IMR-90 (cell line): ENCODE measurements around the gene DPPA5. TPM values are rescaled to one million over a fixed set of nuclear protein-coding genes. Genes with fewer than 3 reads are reported as not detected.

ENCODE experiments used
- ATAC-seq: fragments of 200-7000 bp; cut with Tn5 transposase; 2 replicates; pipeline ENCODE4 v1.9.1; 2020; ENCODE audit warnings: low read depth, mild to moderate bottlenecking, moderate library complexity
- BruUV-seq: library from RNA; stranded (reverse); fragments of 400-500 nt; replicated peaks from 2 replicates; lab custom pipeline; 2021; lab: Mats Ljungman, UMichigan
- CTCF ChIA-PET: fragments of 300-600 bp; formaldehyde crosslinking; extraction: SDS; loops from one replicate; lab custom pipeline; 2021; ENCODE audit warnings: antibody characterized with exemption; lab: Yijun Ruan, JAX
- POLR2A ChIA-PET: fragments of 300-600 bp; sonication (Branson Sonifier 250); formaldehyde crosslinking; loops from one replicate; lab custom pipeline; 2022; ENCODE audit warnings: antibody characterized with exemption; ENCODE audit not compliant: unreplicated experiment; lab: Charles Lee
- DNase-seq: peaks from one replicate; pipeline ENCODE4 v3.0.0; 2013
- H2AFZ ChIP-seq: replicated peaks from 2 replicates; pipeline ENCODE3; 2013; ENCODE audit warnings: low read length, mild to moderate bottlenecking; ENCODE audit not compliant: poor library complexity
- H2AK5ac ChIP-seq: 2 replicates; pipeline ENCODE4 v1.6.1; 2013; ENCODE audit warnings: low read depth, low read length, inconsistent platforms
- H2AK9ac ChIP-seq: replicated peaks from 2 replicates; pipeline ENCODE3; 2013; ENCODE audit warnings: mild to moderate bottlenecking, low read depth, low read length, moderate library complexity; ENCODE audit not compliant: poor library complexity
- H2BK120ac ChIP-seq: 2 replicates; pipeline ENCODE4 v1.6.1; 2013; ENCODE audit warnings: low read depth, low read length, inconsistent platforms
- H2BK15ac ChIP-seq: 3 replicates; pipeline ENCODE4 v1.6.1; 2013; ENCODE audit warnings: low read depth, low read length, inconsistent platforms
- H2BK20ac ChIP-seq: 2 replicates; pipeline ENCODE4 v1.6.1; 2013; ENCODE audit warnings: low read depth, mild to moderate bottlenecking, inconsistent platforms, low read length, moderate library complexity
- H2BK5ac ChIP-seq: 2 replicates; pipeline ENCODE4 v1.6.1; 2013; ENCODE audit warnings: mild to moderate bottlenecking, low read depth, low read length, inconsistent platforms; ENCODE audit not compliant: poor library complexity, severe bottlenecking
- H3K14ac ChIP-seq: replicated peaks from 2 replicates; pipeline ENCODE4 v1.6.1; 2013; ENCODE audit warnings: low read depth, low read length, inconsistent platforms
- H3K18ac ChIP-seq: 2 replicates; pipeline ENCODE4 v1.6.1; 2013; ENCODE audit warnings: low read depth, low read length, control low read depth
- H3K23ac ChIP-seq: 2 replicates; pipeline ENCODE4 v1.6.1; 2013; ENCODE audit warnings: low read depth, low read length, inconsistent platforms
- H3K27ac ChIP-seq: 2 replicates; pipeline ENCODE4 v1.5.1; 2013; ENCODE audit warnings: mild to moderate bottlenecking, control low read depth, low read length; ENCODE audit not compliant: insufficient read depth
- H3K27me3 ChIP-seq: 2 replicates; pipeline ENCODE4 v1.6.1; 2013; ENCODE audit warnings: low read length; ENCODE audit not compliant: control insufficient read depth, insufficient read depth
- H3K36me3 ChIP-seq: 2 replicates; pipeline ENCODE4 v1.6.1; 2013; ENCODE audit warnings: low read length, mixed read lengths; ENCODE audit not compliant: control insufficient read depth, insufficient read depth
- H3K4ac ChIP-seq: 2 replicates; pipeline ENCODE4 v1.6.1; 2013; ENCODE audit warnings: low read depth, low read length, inconsistent platforms
- H3K4me1 ChIP-seq: 2 replicates; pipeline ENCODE4 v1.6.1; 2013; ENCODE audit warnings: low read length, mixed read lengths; ENCODE audit not compliant: control insufficient read depth, insufficient read depth
- H3K4me2 ChIP-seq: 2 replicates; pipeline ENCODE4 v1.6.1; 2013; ENCODE audit warnings: low read depth, mild to moderate bottlenecking, control low read depth, low read length, moderate library complexity
- H3K4me3 ChIP-seq: 2 replicates; pipeline ENCODE4 v1.5.1; 2013; ENCODE audit warnings: low read depth, mild to moderate bottlenecking, control low read depth, low read length, moderate library complexity; ENCODE audit not compliant: insufficient read depth
- H3K56ac ChIP-seq: 2 replicates; pipeline ENCODE4 v1.6.1; 2013; ENCODE audit warnings: low read length, inconsistent platforms; ENCODE audit not compliant: insufficient read depth; ENCODE audit errors: extremely low read depth
- H3K79me1 ChIP-seq, 2 experiments: 2 replicates each; pipeline ENCODE4 v1.6.1; 2013; ENCODE audit warnings: low read length in 2 of 2, inconsistent platforms in 1 of 2, low read depth in 1 of 2
- H3K9ac ChIP-seq: 2 replicates; pipeline ENCODE4 v1.6.1; 2013; ENCODE audit warnings: low read depth, low read length, control low read depth
- H3K9me1 ChIP-seq: 2 replicates; pipeline ENCODE4 v1.6.1; 2013; ENCODE audit warnings: low read length, inconsistent platforms; ENCODE audit not compliant: insufficient read depth
- H3K9me3 ChIP-seq: 2 replicates; pipeline ENCODE4 v1.6.1; 2013; ENCODE audit warnings: low read length; ENCODE audit not compliant: control insufficient read depth, insufficient read depth
- H4K20me1 ChIP-seq: 2 replicates; pipeline ENCODE4 v1.6.1; 2013; ENCODE audit warnings: low read length, inconsistent platforms; ENCODE audit not compliant: insufficient read depth
- H4K5ac ChIP-seq: 2 replicates; pipeline ENCODE4 v1.6.1; 2013; ENCODE audit warnings: mild to moderate bottlenecking, low read depth, low read length, control low read depth
- H4K8ac ChIP-seq, 2 experiments: 2 replicates each; pipeline ENCODE4 v1.6.1; 2013; ENCODE audit warnings: low read depth in 2 of 2, low read length in 2 of 2, control low read depth in 1 of 2, inconsistent platforms in 1 of 2
- H4K91ac ChIP-seq: 2 replicates; pipeline ENCODE4 v1.6.1; 2013; ENCODE audit warnings: low read depth, low read length, inconsistent platforms; ENCODE audit not compliant: insufficient read depth
- BHLHE40 ChIP-seq: fragments of 150-350 bp; IDR thresholded peaks from 2 replicates; pipeline ENCODE4 v1.6.1; 2016; ENCODE audit warnings: mild to moderate bottlenecking, low read depth, low read length
- CEBPB ChIP-seq: IDR thresholded peaks from 2 replicates; pipeline ENCODE4 v1.6.1; 2012; ENCODE audit warnings: low read depth, low read length, improper control_type of control experiment
- CHD1 ChIP-seq: IDR thresholded peaks from 2 replicates; pipeline ENCODE4 v1.6.1; 2012; ENCODE audit warnings: low read depth, low read length, improper control_type of control experiment
- POLR2A ChIP-seq: IDR thresholded peaks from 2 replicates; pipeline ENCODE4 v1.6.1; 2012; ENCODE audit warnings: mild to moderate bottlenecking, low read depth, low read length
- RFX5 ChIP-seq: IDR thresholded peaks from 2 replicates; pipeline ENCODE4 v1.8.0; 2012; ENCODE audit warnings: low read depth, mild to moderate bottlenecking, low read length, moderate library complexity
- SMC3 ChIP-seq: fragments of 150-350 bp; IDR thresholded peaks from 2 replicates; pipeline ENCODE4 v1.6.1; 2016; ENCODE audit warnings: low read depth, mild to moderate bottlenecking, antibody characterized with exemption, low read length, moderate library complexity
- WGBS, 2 experiments: methylation state at CpG; one replicate each; pipeline versions ENCODE4 v1.1.5 to v1.1.7; 2013; ENCODE audit warnings: missing lambda C conversion rate in 2 of 2; ENCODE audit not compliant: insufficient read length in 1 of 2; ENCODE audit errors: extremely low coverage in 2 of 2; 5-methylcytosine and 5-hydroxymethylcytosine counted together
- dilution Hi-C: fragments of 300-500 bp; cut with HindIII; formaldehyde crosslinking; loops from one replicate; pipeline ENCODE4 v1.14.3; 2018; ENCODE audit warnings: low sequenced_read_pairs; ENCODE audit not compliant: unreplicated experiment
- in situ Hi-C: fragments of 300-500 bp; cut with MboI; formaldehyde crosslinking; loops from 3 replicates; pipeline ENCODE4 v1.14.3; 2019; ENCODE audit warnings: low sequenced_read_pairs, inconsistent platforms, mixed read lengths
- intact Hi-C: fragments of 100-400 bp; cut with micrococcal nuclease; formaldehyde crosslinking; loops from 2 replicates; pipeline ENCODE4 v1.10.0; 2022
- polyA plus RNA-seq, 3 experiments: library from polyadenylated mRNA; depleted of rRNA; stranded (reverse); fragments of >200 nt; gene quantifications; 2 replicates each; pipeline ENCODE4 v1.2.3, GENCODE V29; 2012; ENCODE audit warnings: low replicate concordance in 1 of 3
- total RNA-seq: library from RNA; depleted of rRNA; stranded (reverse); fragments of >200 nt; gene quantifications from 2 replicates; pipeline ENCODE4 v1.2.3, GENCODE V29; 2012
- TF ChIP-seq, protein P1 (sequence below): fragments of 150-350 bp; IDR thresholded peaks from 2 replicates; pipeline ENCODE4 v1.6.1; 2017; ENCODE audit warnings: mild to moderate bottlenecking, antibody characterized with exemption, low read length, low read depth

The DPPA5 gene
- total and polyA plus RNA-seq, 2 of the 4 experiments (the other 2 are of a cell fraction): not detected

DNA sequence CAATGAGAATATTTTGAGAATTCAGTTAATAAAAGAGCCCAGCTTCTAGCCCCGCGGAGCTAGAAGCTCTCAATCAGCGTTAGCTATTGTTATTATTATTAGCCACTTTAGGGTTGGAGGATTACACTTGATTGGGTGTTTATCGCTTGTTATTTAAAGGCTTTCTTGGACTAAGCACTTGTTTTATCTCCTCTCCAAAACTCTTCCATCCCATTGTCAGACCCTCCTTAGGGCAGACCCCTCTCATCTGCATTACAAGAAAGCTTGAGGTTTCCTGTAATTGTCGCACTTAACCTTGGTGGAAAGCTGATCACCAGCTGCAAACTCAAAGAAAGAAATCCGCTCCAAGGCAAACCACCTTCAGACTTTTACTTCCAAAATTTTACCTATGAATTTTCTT lies 4.8 kb downstream of the DPPA5 start:
- Histone ChIP-seq H2BK120ac (no peak overlapping the region), H3K9me1 (no peaks in the 10 kb centered on the region), H4K20me1 (no peaks in the 10 kb centered on the region), H3K79me1 (no peaks in the 10 kb centered on the region), H3K23ac (no peak overlapping the region), H4K8ac (no peak overlapping the region), H3K4ac (no peak overlapping the region), H3K27ac (no peak overlapping the region), H3K4me3 (no peak overlapping the region), H3K18ac (no peak overlapping the region), H3K9me3 (no peaks in the 10 kb centered on the region), H4K91ac (no peak overlapping the region), H2BK5ac (no peak overlapping the region), H3K4me1 (no peaks in the 10 kb centered on the region), H4K5ac (no peak overlapping the region), H2BK20ac (no peak overlapping the region), H2AFZ (no peak overlapping the region), H3K27me3 (peaks cover 28% of the 10 kb centered on the region), H3K36me3 (no peaks in the 10 kb centered on the region), H2AK5ac (no peak overlapping the region), H2AK9ac (no peak overlapping the region), H2BK15ac (no peak overlapping the region), H3K4me2 (no peak overlapping the region), H3K9ac (no peak overlapping the region), H3K56ac (no peak overlapping the region), H3K14ac (no peak overlapping the region)
- no TSS peak for BruUV-seq
- dilution Hi-C loops (no loop called here), intact Hi-C loops (no loop called here), in situ Hi-C loops (loop anchor here (25.0 kb wide), 1 partner anchor 937 kb away; no protein-coding TSS in a partner anchor)
- ATAC-seq: no peak
- CTCF ChIA-PET: no interaction called here
- WGBS, 2 experiments: no CpG with 5 or more reads among the region's 6 CpGs
- TF ChIP-seq RFX5 (no peak), POLR2A (no peak), CEBPB (no peak), BHLHE40 (no peak), SMC3 (no peak), CHD1 (no peak)
- TF ChIP-seq, protein P1, sequence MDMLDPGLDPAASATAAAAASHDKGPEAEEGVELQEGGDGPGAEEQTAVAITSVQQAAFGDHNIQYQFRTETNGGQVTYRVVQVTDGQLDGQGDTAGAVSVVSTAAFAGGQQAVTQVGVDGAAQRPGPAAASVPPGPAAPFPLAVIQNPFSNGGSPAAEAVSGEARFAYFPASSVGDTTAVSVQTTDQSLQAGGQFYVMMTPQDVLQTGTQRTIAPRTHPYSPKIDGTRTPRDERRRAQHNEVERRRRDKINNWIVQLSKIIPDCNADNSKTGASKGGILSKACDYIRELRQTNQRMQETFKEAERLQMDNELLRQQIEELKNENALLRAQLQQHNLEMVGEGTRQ: no peak
- no peak for DNase-seq
- POLR2A ChIA-PET: no interaction called here
